GM19397 (cell line): ENCODE results near the gene RPL13.

ENCODE experiments used
- ATAC-seq: cut with Tn5 transposase; IDR thresholded peaks from one replicate; pipeline ENCODE4 v1.9.1; 2021; ENCODE audit warnings: mild to moderate bottlenecking, moderate library complexity; ENCODE audit not compliant: unreplicated experiment

The RPL13 gene

DNA sequence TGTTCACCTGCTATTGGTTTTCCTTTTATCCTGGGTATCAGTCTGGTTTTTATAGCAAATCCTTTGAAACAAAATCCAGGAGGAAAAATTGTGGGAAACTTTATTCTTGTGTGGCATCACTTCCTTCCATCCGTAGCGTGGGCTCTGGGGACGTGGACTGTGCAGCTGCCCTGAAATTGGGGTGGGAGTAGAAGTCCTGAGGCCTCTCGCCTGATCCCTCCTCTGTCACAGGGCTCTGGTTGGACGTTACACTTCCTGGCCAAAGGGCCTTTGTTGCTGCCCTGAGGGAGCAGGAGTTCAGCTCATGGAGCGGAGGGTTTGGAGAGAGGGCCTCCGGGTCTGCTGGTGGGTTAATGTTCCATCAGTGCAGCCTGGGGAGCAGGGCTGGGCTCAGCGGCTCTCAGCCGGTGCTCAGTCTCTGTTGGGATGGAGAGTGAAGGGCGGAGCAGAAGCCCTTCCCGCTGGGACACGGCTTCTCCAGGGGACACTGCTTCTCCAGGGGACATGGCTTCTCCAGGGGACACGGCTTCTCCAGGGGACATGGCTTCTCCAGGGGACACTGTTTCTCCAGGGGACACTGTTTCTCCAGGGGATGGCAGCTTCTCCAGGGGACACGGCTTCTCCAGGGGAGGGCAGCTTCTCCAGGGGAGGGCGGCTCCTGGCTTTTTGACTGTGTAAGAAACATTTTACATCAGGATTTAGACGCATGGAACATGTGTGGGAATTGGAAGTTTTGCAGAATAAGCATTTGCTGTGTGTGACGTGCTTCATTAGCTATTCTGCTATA, 15.2 kb upstream of the RPL13 start:
- ATAC-seq = no peak

DNA sequence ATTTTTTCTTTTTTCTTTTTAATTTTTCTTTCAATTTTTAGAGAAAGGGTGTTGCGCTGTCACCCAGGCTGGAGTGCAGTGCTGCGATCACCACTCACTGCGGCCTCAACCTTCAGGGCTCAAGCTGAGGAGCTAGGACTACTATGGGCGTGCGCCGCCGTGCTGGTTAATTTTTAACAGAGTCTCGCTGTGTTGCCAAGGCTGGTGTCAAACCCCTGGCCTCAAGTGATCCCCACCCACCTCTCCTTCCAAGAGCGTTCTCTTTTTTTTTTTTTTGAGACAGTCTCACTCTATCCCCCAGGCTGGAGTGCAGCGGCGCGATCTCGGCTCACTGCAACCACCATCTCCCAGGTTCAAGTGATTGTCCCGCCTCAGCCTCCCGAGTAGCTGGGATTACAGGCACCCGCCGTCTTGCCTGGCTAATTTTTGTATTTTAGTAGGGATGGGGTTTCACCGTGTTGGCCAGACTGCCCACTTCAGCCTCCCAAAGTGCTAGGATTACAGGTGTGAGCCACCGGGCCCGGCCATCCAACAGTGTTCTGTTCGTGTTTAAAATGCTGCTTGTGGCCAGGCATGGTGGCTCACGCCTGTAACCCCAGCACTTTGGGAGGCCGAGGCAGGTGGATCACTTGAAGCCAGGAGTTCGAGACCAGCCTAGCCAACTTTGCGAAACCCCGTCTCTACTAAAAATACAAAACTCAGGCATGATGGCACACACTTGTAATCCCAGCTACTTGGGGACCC, 14.5 kb upstream of the RPL13 start:
- ATAC-seq = no peak

DNA sequence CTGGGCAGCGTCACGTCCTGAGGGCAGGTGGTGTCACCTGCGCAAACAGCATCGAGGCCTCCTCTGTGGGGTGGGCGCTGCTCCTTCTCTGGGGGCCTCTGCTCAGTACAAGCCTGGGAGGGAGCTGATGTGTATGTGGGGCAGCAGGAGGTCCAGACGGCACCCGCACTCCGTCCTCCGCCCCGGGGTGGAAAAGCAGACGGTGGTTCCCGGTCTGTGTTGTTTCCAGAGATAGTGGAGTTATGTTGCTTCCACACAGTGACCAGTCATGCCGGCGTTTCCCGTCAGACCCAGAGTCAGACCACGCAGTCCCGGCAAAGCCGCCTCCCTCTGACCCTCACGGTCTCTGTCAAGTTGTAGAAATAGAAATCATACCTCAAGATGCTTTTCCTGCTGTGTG, 13.7 kb upstream of the RPL13 start:
- no peak for ATAC-seq

DNA sequence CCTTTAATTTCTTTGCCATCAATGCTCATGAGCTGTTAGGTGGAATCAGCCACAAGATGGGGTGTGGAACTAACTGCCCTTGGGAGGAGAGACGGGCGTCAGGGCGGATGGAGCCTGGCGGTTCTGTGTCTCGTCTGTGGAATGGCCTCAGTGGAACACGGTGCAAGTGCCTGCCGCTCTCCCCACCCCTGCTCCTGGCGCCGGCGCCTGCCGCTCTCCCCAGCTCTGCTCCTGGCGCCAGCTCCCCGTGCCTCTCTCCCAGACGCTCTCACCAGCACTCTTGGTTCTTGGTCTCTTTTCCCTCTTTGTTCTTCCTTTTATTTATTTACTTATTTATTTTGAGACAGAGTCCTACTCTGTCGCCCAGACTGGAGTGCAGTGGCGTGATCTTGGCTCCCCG, 13.2 kb upstream of the RPL13 start:
- no peak for ATAC-seq

DNA sequence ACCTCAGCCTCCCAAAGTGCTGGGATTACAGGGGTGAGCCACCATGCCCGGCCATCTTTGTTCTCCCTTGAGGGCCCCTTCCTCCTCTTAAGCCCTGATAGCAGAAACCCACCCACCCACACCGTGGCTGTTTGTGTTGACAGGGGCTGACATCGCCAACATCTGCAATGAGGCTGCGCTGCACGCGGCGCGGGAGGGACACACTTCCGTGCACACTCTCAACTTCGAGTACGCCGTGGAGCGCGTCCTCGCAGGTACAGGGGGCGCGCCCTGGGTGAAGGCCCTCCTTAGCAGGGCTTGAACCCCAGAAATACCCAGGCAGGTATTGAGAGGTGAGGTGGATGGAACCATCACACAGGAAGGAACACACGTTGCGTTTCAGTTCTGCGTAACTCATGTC, 12.6 kb upstream of the RPL13 start:
- ATAC-seq = no peak

DNA sequence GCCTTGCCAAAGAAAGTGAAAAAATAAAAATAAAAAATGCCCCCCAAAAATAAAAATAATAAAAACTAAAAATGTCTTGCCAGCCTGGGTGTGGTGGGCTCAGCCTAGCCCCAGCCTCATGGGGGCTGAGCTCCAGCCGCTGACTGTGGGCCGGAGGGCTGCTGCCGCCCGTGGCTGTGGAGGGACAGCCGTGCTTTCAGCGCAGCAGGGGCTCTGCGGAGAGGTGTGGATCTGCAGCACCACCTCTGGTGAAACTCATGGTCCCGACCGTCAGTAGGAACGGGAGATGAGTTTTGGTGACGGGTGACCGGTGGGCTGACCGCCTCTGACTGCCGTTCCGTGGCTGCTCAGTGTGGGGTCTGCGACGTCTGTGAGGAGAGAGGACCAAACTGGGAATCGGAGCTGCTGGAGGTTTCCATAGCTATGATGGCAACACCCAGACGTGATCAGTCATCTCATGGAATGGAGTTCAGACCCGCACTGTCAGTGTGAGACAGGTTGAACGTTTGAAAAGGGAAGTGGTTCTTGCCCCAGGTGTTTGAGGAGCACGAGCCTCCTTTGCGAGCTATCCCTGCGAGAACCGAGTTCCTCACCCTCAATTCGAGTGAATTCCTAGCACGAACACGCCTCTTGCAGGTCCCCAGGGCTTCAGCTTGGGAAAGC, 12.0 kb upstream of the RPL13 start:
- ATAC-seq = no peak

DNA sequence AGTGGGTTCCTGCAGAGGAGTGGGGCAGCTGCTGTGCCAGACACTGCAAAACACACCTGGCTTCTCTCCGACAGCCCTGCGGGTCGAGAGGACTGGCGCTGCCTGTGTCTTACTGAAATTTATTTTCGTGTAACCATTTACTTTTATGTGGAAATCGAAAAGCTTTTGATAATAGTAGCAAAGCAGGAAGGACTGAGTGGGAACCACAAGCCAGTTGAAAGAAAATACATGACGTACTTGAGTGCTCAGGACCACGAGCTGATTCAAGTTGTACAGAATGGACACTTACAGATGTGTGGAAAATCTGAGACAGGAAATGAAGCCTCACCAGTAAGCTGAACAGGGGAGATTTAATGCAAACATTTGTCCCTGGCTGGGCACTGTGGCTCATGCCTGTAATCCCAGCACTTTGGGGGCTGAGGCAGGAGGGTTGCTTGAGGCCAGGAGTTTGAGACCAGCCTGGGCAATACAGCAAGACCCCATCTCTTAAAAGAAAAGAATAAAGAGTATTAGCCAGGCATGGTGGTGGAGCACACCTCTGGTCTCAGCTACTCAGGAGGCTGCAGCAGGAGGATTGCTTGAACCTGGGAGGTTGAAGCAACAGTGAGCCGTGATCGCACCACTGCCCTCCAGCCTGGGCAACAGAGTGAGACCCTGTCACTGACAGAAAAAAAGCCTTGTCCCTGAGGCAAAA, 11.3 kb upstream of the RPL13 start:
- ATAC-seq = no peak

DNA sequence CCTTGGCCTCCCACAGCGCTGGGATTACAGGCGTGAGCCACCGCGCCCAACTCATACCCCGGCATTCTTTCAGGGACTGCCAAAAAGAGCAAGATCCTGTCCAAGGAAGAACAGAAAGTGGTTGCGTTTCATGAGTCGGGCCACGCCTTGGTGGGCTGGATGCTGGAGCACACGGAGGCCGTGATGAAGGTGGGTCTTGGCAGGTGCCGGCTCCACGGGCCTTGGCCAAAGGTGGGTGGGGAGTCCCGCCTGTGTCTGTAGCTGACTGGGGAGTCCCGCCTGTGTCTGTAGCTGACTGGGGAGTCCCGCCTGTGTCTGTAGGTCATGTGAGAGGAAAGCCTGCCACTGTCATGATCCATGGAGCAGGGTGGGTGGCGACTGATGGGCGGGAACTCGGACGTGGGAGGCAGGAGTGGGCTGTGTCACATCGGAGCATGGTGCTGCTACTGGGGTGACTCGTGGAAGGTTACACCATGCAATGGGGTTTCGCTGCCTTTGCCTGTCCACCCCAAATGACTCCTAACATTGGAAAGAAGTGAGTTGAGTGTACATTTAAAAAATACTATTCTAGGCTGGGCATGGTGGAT, 10.0 kb upstream of the RPL13 start:
- ATAC-seq = no peak

DNA sequence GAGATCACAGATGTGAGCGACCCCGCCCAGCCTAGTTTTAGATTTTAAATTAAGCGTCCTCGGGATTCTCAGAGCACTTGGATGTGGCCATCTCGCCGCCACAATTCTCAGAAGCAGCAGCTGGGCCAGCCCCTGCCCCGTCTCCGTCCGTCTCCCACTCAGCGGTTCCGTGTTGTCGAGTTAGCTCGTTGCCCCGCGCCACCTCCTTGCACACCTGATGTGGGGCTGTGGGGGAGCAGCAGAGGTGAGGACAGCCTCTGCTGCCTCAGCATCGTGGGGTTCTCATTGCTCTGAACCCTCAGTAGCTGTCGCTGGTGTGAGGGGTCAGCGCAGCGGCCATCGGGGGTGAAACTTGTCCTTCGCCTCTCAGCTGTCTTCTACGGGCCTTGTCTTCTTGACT, 8.2 kb upstream of the RPL13 start:
- ATAC-seq = no peak

DNA sequence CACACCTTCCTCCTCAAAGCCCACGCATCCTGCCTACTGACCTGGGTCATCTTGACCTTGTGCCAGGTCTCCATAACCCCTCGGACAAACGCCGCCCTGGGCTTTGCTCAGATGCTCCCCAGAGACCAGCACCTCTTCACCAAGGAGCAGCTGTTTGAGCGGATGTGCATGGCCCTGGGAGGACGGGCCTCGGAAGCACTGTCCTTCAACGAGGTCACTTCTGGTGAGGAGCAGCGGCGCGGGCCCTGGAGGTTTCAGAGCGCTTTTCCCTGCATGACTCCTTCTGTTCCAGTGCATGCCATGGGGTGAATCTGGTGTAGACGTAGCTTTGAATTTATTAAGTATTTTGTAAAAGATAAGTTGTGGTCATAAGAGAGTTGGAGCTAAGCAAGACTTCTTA, 7.6 kb upstream of the RPL13 start:
- ATAC-seq = no peak

DNA sequence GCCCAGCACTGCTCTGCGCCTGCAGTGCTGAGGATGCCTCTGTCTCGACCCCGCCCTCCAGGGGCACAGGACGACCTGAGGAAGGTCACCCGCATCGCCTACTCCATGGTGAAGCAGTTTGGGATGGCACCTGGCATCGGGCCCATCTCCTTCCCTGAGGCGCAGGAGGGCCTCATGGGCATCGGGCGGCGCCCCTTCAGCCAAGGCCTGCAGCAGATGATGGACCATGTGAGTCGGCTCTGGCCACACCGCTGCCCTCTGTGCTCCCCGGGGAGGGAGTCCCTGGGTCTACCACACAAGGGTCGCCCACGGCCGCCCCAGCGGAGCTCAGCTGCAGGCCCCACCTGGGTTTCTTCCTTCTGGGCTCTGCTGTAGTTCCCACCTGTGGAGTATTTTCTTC, 6.7 kb upstream of the RPL13 start:
- ATAC-seq = no peak

DNA sequence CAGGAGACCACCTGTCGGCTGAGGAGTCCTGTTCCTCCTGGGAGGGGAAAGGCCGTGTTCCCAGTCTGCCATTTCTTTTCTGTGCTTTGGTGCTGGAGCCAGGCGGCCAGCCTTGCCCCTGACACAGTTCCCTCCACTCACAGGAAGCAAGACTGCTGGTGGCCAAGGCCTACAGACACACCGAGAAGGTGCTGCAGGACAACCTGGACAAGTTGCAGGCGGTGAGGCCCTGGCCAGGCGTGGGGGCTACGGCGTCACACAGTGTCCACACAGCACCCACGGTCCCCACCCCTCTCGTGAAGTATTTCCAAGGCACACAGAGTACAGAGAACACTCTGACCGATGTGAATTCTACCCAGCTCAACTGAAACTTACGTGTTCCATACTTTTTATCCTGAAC, 6.1 kb upstream of the RPL13 start:
- ATAC-seq = no peak

DNA sequence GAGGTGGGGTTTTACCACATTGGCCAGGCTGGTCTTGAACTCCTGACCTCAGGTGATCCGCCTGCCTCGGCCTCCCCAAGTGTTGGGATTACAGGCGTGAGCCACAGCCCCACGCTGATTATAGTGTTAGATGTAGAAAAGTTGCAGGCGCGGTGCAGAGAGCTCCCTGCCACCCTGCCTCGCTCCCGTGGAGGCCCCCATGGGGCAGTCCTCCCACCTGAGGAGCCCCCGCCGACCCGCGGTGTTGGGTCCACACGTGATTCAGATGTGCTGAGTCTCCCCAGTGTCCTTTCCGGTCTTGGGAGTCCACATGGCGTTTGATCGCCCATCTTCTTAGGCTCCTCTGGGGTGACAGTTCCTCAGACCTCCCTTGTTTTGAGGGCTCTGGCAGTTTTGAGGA, 5.2 kb upstream of the RPL13 start:
- ATAC-seq = no peak

DNA sequence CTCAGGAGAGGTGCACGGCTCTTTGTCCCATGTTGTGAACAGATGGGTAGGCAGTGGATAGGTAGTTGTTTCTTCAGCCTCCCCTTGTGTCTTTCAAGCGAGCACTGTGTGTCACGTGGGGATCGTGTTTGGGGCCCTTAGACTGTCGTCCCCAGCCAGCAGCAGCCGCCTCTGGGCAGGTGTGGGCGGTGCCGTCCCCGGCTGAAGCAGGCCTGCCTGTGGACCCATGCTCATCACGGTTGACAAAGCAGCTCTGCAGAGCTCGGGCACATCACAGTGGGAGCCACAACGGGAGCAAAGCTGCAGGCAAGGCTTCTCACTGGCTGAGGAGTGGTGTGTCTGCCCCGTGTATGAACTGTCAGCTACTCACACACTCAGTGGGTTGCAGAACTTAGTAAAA, 4.7 kb upstream of the RPL13 start:
- no peak for ATAC-seq

DNA sequence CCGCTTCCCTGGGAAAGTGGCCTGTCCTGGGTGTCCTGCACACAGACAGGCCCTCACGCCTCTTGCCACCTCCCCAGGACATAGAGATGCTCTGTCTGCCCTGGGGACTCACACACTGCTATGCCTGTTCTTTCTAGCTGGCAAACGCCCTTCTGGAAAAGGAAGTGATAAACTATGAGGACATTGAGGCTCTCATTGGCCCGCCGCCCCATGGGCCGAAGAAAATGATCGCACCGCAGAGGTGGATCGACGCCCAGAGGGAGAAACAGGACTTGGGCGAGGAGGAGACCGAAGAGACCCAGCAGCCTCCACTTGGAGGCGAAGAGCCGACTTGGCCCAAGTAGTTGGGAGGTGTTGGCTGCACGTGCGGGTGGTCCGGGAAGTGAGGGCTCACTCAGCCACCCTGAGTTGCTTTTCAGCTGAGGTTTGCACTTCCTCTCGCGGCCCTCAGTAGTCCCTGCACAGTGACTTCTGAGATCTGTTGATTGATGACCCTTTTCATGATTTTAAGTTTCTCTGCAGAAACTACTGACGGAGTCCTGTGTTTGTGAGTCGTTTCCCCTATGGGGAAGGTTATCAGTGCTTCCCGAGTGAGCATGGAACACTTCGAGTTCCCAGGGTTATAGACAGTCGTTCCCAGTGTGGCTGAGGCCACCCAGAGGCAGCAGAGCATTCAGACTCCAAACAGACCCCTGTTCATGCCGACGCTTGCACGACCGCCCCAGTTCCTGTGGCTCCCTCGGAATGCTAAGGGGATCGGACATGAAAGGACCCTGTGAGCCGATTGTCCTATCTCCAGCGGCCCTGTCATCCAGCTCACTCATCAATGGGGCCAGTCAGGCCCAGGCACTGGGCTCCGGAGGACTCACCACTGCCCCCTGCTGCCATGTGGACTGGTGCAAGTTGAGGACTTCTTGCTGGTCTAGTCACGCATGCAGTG, 3.5 kb upstream of the RPL13 start:
- no peak for ATAC-seq

DNA sequence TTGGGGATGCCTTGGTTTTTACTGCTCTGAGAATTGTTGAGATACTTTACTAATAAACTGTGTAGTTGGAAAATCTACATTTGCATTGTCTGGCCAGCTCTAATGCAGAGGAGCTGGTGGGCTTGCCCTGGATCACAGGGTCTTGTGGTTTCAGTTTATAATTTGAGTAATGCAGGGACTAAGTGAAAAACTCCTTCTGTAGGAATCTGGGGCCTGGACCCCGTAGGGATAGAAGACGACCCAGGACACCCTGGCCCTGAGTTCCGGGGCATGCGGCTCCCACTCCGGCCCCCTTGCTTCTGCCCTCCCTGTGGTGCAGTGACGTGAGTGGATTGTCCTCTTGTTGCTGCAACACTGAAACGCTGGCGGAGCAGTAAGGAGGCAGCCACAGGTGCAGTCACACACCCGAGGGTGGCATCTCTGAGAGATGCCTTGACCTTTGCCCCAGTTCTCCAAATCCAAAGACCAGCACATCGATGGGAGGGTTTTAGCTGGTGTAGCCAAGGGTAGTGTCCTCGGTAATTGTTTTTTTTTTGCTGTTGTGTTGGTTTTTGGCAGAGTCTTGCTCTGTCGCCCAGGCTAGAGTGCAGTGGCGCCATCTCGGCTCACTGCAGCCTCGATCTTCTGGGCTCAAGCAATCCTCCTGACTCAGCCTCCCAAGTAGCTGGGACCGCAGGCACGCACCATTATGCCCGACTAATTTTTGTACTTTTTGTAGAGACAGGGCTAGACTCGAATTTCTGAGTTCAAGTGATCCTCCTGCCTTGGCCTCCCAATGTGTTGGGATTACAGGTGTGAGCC, 2.6 kb upstream of the RPL13 start:
- ATAC-seq = no peak

DNA sequence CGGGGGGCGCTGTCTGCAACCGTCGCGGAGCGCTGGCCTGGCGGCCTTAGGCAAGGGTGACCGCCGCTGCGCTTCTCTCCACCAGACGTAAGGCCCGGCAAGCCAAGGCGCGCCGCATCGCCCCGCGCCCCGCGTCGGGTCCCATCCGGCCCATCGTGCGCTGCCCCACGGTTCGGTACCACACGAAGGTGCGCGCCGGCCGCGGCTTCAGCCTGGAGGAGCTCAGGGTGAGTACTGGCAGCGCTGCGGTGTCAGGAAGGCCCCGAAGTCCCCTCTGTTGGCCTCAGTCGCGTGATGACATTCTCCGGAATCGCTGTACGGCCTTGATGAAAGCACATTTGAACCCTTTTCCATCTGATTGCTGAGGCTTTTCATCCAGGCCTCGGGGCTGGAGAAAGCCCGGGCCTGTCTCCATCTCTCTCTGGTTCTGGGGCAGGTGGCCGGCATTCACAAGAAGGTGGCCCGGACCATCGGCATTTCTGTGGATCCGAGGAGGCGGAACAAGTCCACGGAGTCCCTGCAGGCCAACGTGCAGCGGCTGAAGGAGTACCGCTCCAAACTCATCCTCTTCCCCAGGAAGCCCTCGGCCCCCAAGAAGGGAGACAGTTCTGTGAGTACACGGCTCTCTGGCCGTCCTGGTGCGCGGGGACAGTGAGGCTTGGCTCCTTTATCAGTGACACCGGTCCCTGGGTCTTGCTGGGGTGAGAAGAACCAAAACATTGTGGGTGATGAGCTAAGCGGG, 831 bp downstream of the RPL13 start:
- ATAC-seq = no peak

DNA sequence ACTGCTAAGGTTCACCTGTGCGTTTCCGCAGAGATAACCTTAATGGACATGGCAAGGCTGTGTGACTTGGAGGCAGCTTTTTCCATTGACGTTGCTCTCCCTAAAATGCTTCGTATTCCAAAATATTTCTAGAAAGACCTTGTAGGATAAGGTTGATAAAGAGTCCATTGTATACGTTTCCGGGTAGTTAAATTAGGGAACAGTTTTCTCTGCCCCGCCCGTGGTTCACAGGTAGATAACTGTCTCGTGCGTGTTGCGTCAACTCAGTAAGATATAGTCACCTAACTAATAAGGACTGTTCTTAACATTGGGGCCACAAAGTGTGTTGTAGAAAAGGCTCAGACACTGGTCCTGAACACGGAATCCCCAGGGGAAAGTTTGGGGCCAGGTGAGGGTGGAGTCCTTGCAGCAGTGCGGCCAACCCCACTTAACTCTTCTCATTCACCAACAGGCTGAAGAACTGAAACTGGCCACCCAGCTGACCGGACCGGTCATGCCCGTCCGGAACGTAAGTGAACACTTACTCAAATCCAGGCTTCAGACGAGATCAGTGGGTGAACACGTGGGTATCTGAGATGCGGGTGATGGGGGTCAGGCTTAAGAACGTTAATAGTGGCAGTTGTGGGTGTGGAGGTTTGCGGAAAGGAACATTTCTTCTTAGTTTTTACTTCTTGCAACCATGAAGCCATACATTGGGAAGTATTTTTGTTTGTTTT, 1.6 kb downstream of the RPL13 start:
- no peak for ATAC-seq
